ENCODE data around the gene PPM1J.

GRCh38 chr1:112706505-112707220, 8.5 kb downstream of the PPM1J start, which contains the start of gene RHOC:
- TF ChIP-seq CTCF (IDR thresholded peaks at IDR 0.05; ENCODE audit: insufficient read depth, low read depth, low read length) (no peak), EZH2 (IDR thresholded peaks at IDR 0.05; ENCODE audit: insufficient read depth, low read length) (no peak)
